Sigmoid colon (tissue), 4 donors: ENCODE data around the gene SCRN3.

ENCODE experiments used
- EP300 ChIP-seq, 4 donors: sonication (generic); formaldehyde crosslinking; IDR thresholded peaks; one replicate each; pipeline ENCODE4 v1.6.1; 2017; ENCODE audit warnings: antibody characterized with exemption in 4 of 4
- POLR2A ChIP-seq, 2 donors: fragments of 450-650 bp; IDR thresholded peaks; one replicate each; pipeline ENCODE4 v1.6.1; 2016; ENCODE audit warnings: antibody characterized with exemption in 2 of 2, mild to moderate bottlenecking in 2 of 2, moderate library complexity in 2 of 2
- TF ChIP-seq, protein P1 (sequence below), 4 experiments: fragments of 450-650 bp in 3 of 4; fragments of 200-600 bp in 1 of 4; IDR thresholded peaks; one replicate each; pipeline ENCODE4 v1.5.1; 2016 to 2019; ENCODE audit warnings: antibody characterized with exemption in 4 of 4, mild to moderate bottlenecking in 3 of 4, moderate library complexity in 2 of 4

DNA sequence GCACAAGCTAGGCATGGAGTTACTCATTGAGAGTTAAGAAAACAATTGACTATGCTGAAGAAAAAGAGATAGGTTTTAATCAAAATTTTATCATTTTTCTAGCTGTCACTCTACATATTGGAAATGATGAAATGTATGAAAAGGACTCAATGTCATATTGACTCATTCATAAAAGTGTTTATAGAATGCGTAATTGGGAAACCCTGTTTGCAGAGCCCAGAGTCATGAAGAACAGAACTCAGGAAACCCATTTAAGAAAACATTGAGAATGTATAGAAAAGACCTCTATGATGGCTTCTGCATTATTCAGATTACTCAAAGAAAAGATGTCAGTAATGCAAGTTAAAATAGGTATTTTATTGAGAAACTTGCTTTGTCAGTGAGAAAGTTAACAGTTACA lies 36.4 kb downstream of the SCRN3 start:
- TF ChIP-seq POLR2A (IDR thresholded peaks at IDR 0.05) (no peak), EP300 (IDR thresholded peaks at IDR 0.05) (no peak)
- TF ChIP-seq, protein P1, sequence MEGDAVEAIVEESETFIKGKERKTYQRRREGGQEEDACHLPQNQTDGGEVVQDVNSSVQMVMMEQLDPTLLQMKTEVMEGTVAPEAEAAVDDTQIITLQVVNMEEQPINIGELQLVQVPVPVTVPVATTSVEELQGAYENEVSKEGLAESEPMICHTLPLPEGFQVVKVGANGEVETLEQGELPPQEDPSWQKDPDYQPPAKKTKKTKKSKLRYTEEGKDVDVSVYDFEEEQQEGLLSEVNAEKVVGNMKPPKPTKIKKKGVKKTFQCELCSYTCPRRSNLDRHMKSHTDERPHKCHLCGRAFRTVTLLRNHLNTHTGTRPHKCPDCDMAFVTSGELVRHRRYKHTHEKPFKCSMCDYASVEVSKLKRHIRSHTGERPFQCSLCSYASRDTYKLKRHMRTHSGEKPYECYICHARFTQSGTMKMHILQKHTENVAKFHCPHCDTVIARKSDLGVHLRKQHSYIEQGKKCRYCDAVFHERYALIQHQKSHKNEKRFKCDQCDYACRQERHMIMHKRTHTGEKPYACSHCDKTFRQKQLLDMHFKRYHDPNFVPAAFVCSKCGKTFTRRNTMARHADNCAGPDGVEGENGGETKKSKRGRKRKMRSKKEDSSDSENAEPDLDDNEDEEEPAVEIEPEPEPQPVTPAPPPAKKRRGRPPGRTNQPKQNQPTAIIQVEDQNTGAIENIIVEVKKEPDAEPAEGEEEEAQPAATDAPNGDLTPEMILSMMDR (IDR thresholded peaks at IDR 0.05): no peak
